ENCODE measurements around the gene PSORS1C2. TPM values are rescaled to one million over a fixed set of nuclear protein-coding genes. Genes with fewer than 3 reads are reported as not detected.

The PSORS1C2 gene
- polyA plus RNA-seq, 1 donor (not counting 4 experiments of a cell fraction or from before 2014, with no cell fraction given): not detected

- Histone ChIP-seq H3K27me3 (ENCODE audit: control insufficient read depth, extremely low read depth, insufficient read depth, low read length) (no peaks in the 10 kb centered on the region), H3K4me3 (ENCODE audit: control insufficient read depth in 2 of 3, extremely low read depth in 1 of 3, insufficient read depth in 2 of 3, low read depth in 1 of 3, low read length in 3 of 3) (no peak overlapping the region), H2AFZ (ENCODE audit: control insufficient read depth, low read length) (no peak overlapping the region), H3K9me3 (ENCODE audit: control insufficient read depth, low read depth, low read length) (no peaks in the 10 kb centered on the region), H3K27ac (ENCODE audit: control insufficient read depth, insufficient read depth, low read length) (no peak overlapping the region), H3K79me2 (ENCODE audit: control insufficient read depth, insufficient read depth, low read length) (peaks cover 17% of the 10 kb centered on the region), H3K36me3 (ENCODE audit: control insufficient read depth in 2 of 2, extremely low read depth in 1 of 2, insufficient read depth in 2 of 2, low read length in 2 of 2) (no peaks in the 10 kb centered on the region), H3K4me2 (ENCODE audit: control insufficient read depth, extremely low read depth, insufficient read depth, low read depth, low read length) (no peak overlapping the region), H4K20me1 (ENCODE audit: control insufficient read depth, extremely low read depth, insufficient read depth, low read length) (no peaks in the 10 kb centered on the region), H3K9me1 (ENCODE audit: control insufficient read depth, extremely low read depth, insufficient read depth, low read length) (no peaks in the 10 kb centered on the region), H3K9ac (ENCODE audit: control insufficient read depth, extremely low read depth, insufficient read depth, low read length) (no peak overlapping the region), H3K4me1 (ENCODE audit: control insufficient read depth, extremely low read depth, insufficient read depth, low read length) (peaks cover 31% of the 10 kb centered on the region)
- TF ChIP-seq EZH2 (IDR thresholded peaks at IDR 0.05; ENCODE audit: low read length) (no peak), CTCF (optimal IDR thresholded peaks at IDR 0.05 in 1 of 3, IDR thresholded peaks at IDR 0.05 in 1 of 3, conservative IDR thresholded peaks at IDR 0.05 in 1 of 3; ENCODE audit: extremely low read depth in 1 of 3, insufficient read depth in 2 of 3, low read length in 3 of 3) (no peak)
- FAIRE-seq (no peak), DNase-seq (ENCODE audit: low read depth, low spot score) (no peak)
- dilution Hi-C loops (cut with MboI; ENCODE audit: extremely low pct_ligation_motif_present, low sequenced_read_pairs): no loop called here
Observed at GRCh38 chr6:31111712-31112111, 27.2 kb downstream of the PSORS1C2 start.

GRCh38 chr6:31110825-31111582 lies 27.9 kb downstream of the PSORS1C2 start:
- DNase-seq (ENCODE audit: low read depth, low spot score) (no peak), FAIRE-seq (no peak)
- peaks cover 24% of the 10 kb centered on the region for H3K4me1 ChIP-seq (ENCODE audit: control insufficient read depth, extremely low read depth, insufficient read depth, low read length)
- H3K27me3 ChIP-seq (ENCODE audit: control insufficient read depth, extremely low read depth, insufficient read depth, low read length): no peaks in the 10 kb centered on the region
- no peak overlapping the region for H3K9ac ChIP-seq (ENCODE audit: control insufficient read depth, extremely low read depth, insufficient read depth, low read length)
- TF ChIP-seq EZH2 (IDR thresholded peaks at IDR 0.05; ENCODE audit: low read length): no peak
- TF ChIP-seq CTCF (optimal IDR thresholded peaks at IDR 0.05 in 1 of 3, IDR thresholded peaks at IDR 0.05 in 1 of 3, conservative IDR thresholded peaks at IDR 0.05 in 1 of 3; ENCODE audit: extremely low read depth in 1 of 3, insufficient read depth in 2 of 3, low read length in 3 of 3): no peak
- H3K79me2 ChIP-seq (ENCODE audit: control insufficient read depth, insufficient read depth, low read length): peaks cover 10% of the 10 kb centered on the region
- no peaks in the 10 kb centered on the region for H3K9me1 ChIP-seq (ENCODE audit: control insufficient read depth, extremely low read depth, insufficient read depth, low read length)
- H4K20me1 ChIP-seq (ENCODE audit: control insufficient read depth, extremely low read depth, insufficient read depth, low read length): no peaks in the 10 kb centered on the region
- H3K9me3 ChIP-seq (ENCODE audit: control insufficient read depth, low read depth, low read length): no peaks in the 10 kb centered on the region
- no peaks in the 10 kb centered on the region for H3K36me3 ChIP-seq (ENCODE audit: control insufficient read depth in 2 of 2, extremely low read depth in 1 of 2, insufficient read depth in 2 of 2, low read length in 2 of 2)
- no peak overlapping the region for H3K4me3 ChIP-seq (ENCODE audit: control insufficient read depth in 2 of 3, extremely low read depth in 1 of 3, insufficient read depth in 2 of 3, low read depth in 1 of 3, low read length in 3 of 3)
- no peak overlapping the region for H2AFZ ChIP-seq (ENCODE audit: control insufficient read depth, low read length)
- H3K4me2 ChIP-seq (ENCODE audit: control insufficient read depth, extremely low read depth, insufficient read depth, low read depth, low read length): no peak overlapping the region
- H3K27ac ChIP-seq (ENCODE audit: control insufficient read depth, insufficient read depth, low read length): no peak overlapping the region
- dilution Hi-C loops (cut with MboI; ENCODE audit: extremely low pct_ligation_motif_present, low sequenced_read_pairs): no loop called here

Measured in keratinocyte (primary cell).